GM23338 (cell line): ENCODE results near the gene LRRC3B. TPM values are rescaled to one million over a fixed set of nuclear protein-coding genes. Genes with fewer than 3 reads are reported as not detected.

ENCODE experiments used
- ATAC-seq: fragments of 200-7000 bp; cut with Tn5 transposase; 3 replicates; pipeline ENCODE4 v1.9.1; 2020
- DNase-seq: peaks from one replicate; pipeline ENCODE4 v3.0.0-alpha.2; 2015; ENCODE audit warnings: low spot score
- H2AFZ ChIP-seq: fragments of 200-600 bp; sonication (generic); 2 replicates; pipeline ENCODE4 v1.8.0; 2016; ENCODE audit warnings: antibody characterized with exemption, mild to moderate bottlenecking, moderate library complexity
- H3F3A ChIP-seq: fragments of 200-600 bp; sonication (generic); replicated peaks from 2 replicates; pipeline ENCODE4 v1.8.0; 2017; ENCODE audit warnings: antibody characterized with exemption, mixed run types, low read depth
- H3K27ac ChIP-seq: fragments of 200-600 bp; sonication (generic); 2 replicates; pipeline ENCODE4 v1.6.1; 2016; ENCODE audit warnings: low read depth
- H3K27me3 ChIP-seq: fragments of 200-600 bp; sonication (generic); 2 replicates; pipeline ENCODE4 v1.8.0; 2016; ENCODE audit warnings: mild to moderate bottlenecking, mixed run types, moderate library complexity; ENCODE audit not compliant: insufficient read depth
- H3K36me3 ChIP-seq: fragments of 200-600 bp; sonication (generic); 2 replicates; pipeline ENCODE4 v1.8.0; 2016; ENCODE audit warnings: mild to moderate bottlenecking; ENCODE audit not compliant: insufficient read depth
- H3K4me1 ChIP-seq: fragments of 200-600 bp; sonication (generic); 2 replicates; pipeline ENCODE4 v1.8.0; 2016; ENCODE audit warnings: mild to moderate bottlenecking, moderate library complexity; ENCODE audit not compliant: insufficient read depth
- H3K4me2 ChIP-seq: fragments of 200-600 bp; sonication (generic); 2 replicates; pipeline ENCODE4 v1.7.1; 2017; ENCODE audit warnings: mixed run types
- H3K4me3 ChIP-seq: fragments of 200-600 bp; sonication (generic); 2 replicates; pipeline ENCODE4 v1.6.1; 2016; ENCODE audit warnings: mixed run types
- H3K79me2 ChIP-seq: fragments of 200-600 bp; sonication (generic); replicated peaks from 2 replicates; pipeline ENCODE4 v1.8.0; 2017; ENCODE audit warnings: mild to moderate bottlenecking; ENCODE audit not compliant: insufficient read depth
- H3K9me2 ChIP-seq: fragments of 200-600 bp; sonication (generic); 2 replicates; pipeline ENCODE4 v1.8.0; 2017; ENCODE audit not compliant: insufficient read depth
- H4K20me1 ChIP-seq: fragments of 200-600 bp; sonication (generic); replicated peaks from 2 replicates; pipeline ENCODE4 v1.8.0; 2017; ENCODE audit warnings: mild to moderate bottlenecking; ENCODE audit not compliant: insufficient read depth
- H3K27ac Mint-ChIP-seq: 2 replicates; pipeline ENCODE4 v1.8.0; 2020; ENCODE audit warnings: inconsistent platforms, mild to moderate bottlenecking, moderate library complexity, mixed read lengths
- H3K27me3 Mint-ChIP-seq: 3 replicates; pipeline ENCODE4 v1.8.0; 2022; ENCODE audit warnings: low read depth, mild to moderate bottlenecking, moderate library complexity, mixed read lengths, inconsistent platforms; ENCODE audit not compliant: insufficient read depth, poor library complexity
- H3K36me3 Mint-ChIP-seq: 3 replicates; pipeline ENCODE4 v1.8.0; 2021; ENCODE audit warnings: low read depth, mild to moderate bottlenecking, inconsistent platforms, moderate library complexity, mixed read lengths
- H3K4me1 Mint-ChIP-seq: 3 replicates; pipeline ENCODE4 v1.8.0; 2020; ENCODE audit warnings: mild to moderate bottlenecking, inconsistent platforms, mixed read lengths
- H3K4me3 Mint-ChIP-seq: 3 replicates; pipeline ENCODE4 v1.8.0; 2021; ENCODE audit warnings: moderate library complexity, mild to moderate bottlenecking, inconsistent platforms, mixed read lengths
- H3K9me3 Mint-ChIP-seq: 3 replicates; pipeline ENCODE4 v1.8.0; 2020; ENCODE audit warnings: moderate library complexity, mild to moderate bottlenecking, inconsistent platforms, mixed read lengths
- CREB1 ChIP-seq: fragments of 250-450 bp; sonication (Bioruptor Pico); IDR thresholded peaks from 2 replicates; pipeline ENCODE4 v1.5.0; 2020; ENCODE audit warnings: low read depth, mild to moderate bottlenecking, moderate library complexity
- CTCF ChIP-seq, 2 experiments: fragments of 200-600 bp in 1 of 2; sonication (generic) in 1 of 2; conservative IDR thresholded peaks; 2 replicates each; pipeline versions ENCODE4 v1.5.1 to v1.6.1; 2016 to 2017; ENCODE audit warnings: antibody characterized with exemption in 2 of 2, low read depth in 2 of 2, mild to moderate bottlenecking in 2 of 2, moderate library complexity in 1 of 2
- ETS1 ChIP-seq: IDR thresholded peaks from 2 replicates; pipeline ENCODE4 v1.6.1; 2016; ENCODE audit warnings: antibody characterized with exemption
- EZH2 ChIP-seq: fragments of 200-600 bp; sonication (generic); IDR thresholded peaks from one replicate; pipeline ENCODE4 v1.8.0; 2017; ENCODE audit warnings: antibody characterized with exemption, mild to moderate bottlenecking, low read depth; ENCODE audit not compliant: unreplicated experiment
- EZH2phosphoT487 ChIP-seq: fragments of 200-600 bp; sonication (generic); IDR thresholded peaks from one replicate; pipeline ENCODE4 v1.8.1; 2018; ENCODE audit warnings: antibody characterized with exemption; ENCODE audit not compliant: unreplicated experiment
- JUNB ChIP-seq: IDR thresholded peaks from one replicate; pipeline ENCODE4 v1.6.1; 2016; ENCODE audit warnings: antibody characterized with exemption; ENCODE audit not compliant: unreplicated experiment
- NANOG ChIP-seq: IDR thresholded peaks from 2 replicates; pipeline ENCODE4 v1.6.1; 2016; ENCODE audit warnings: antibody characterized with exemption, borderline replicate concordance
- POLR2AphosphoS5 ChIP-seq: IDR thresholded peaks from 2 replicates; pipeline ENCODE4 v1.6.1; 2016; ENCODE audit warnings: antibody characterized with exemption, low read depth
- REST ChIP-seq: IDR thresholded peaks from one replicate; pipeline ENCODE4 v1.6.1; 2018; ENCODE audit warnings: antibody characterized with exemption; ENCODE audit not compliant: unreplicated experiment
- STAT1 ChIP-seq: IDR thresholded peaks from one replicate; pipeline ENCODE4 v1.6.1; 2016; ENCODE audit warnings: antibody characterized with exemption; ENCODE audit not compliant: unreplicated experiment
- ZNF331 ChIP-seq: fragments of 250-450 bp; sonication (Bioruptor Pico); IDR thresholded peaks from 2 replicates; pipeline ENCODE4 v1.5.0; 2020; ENCODE audit warnings: low read depth, mild to moderate bottlenecking, moderate library complexity
- polyA plus RNA-seq: library from polyadenylated mRNA; unstranded; fragments of >200 nt; fragmentation: Nextera tagmentation; extraction: Ambion mirVana; gene quantifications from 2 replicates; pipeline ENCODE4 v1.2.1, GENCODE V29; 2016
- total RNA-seq: library from RNA; depleted of rRNA; stranded (reverse); fragments of >200 nt; shearing (Covaris generic); gene quantifications from 2 replicates; pipeline ENCODE4 v1.2.3, GENCODE V29; 2014

LRRC3B gene
- total and polyA plus RNA-seq, 2 experiments from 2014 or later, result 7.1 to 13.2 TPM

GRCh38 chr3:26653811-26654425, 31.3 kb downstream of the LRRC3B start (continued):
- no peak for TF ChIP-seq EZH2phosphoT487
- no peak for TF ChIP-seq NANOG
- no peak for TF ChIP-seq REST
- no peak for TF ChIP-seq ZNF331 (CRISPR knock-in tag)
- no peak for TF ChIP-seq CREB1
- no peak for TF ChIP-seq ETS1

- DNase-seq, result no peak
- H3K27me3 ChIP-seq, result no peaks in the 10 kb centered on the region
- no peaks in the 10 kb centered on the region for H3K36me3 ChIP-seq
- no peak overlapping the region for H3K4me3 ChIP-seq
- H3K4me1 ChIP-seq, result peaks cover 42% of the 10 kb centered on the region
- H3F3A ChIP-seq, result no peaks in the 10 kb centered on the region
- H3K36me3 Mint-ChIP-seq, result no peaks in the 10 kb centered on the region
- H3K9me3 Mint-ChIP-seq, result no peaks in the 10 kb centered on the region
- no peaks in the 10 kb centered on the region for H4K20me1 ChIP-seq
- no peak overlapping the region for H3K4me2 ChIP-seq
- no peaks in the 10 kb centered on the region for H3K27me3 Mint-ChIP-seq
- H3K4me1 Mint-ChIP-seq, result peaks cover 27% of the 10 kb centered on the region
- peak overlapping the region; percentile 46; the same call in 1 of the 2 replicates for H3K27ac Mint-ChIP-seq
- no peaks in the 10 kb centered on the region for H3K79me2 ChIP-seq
- no peak overlapping the region for H2AFZ ChIP-seq
- no peak overlapping the region for H3K4me3 Mint-ChIP-seq
- H3K9me2 ChIP-seq, result no peaks in the 10 kb centered on the region
- ATAC-seq, result no peak
- H3K27ac ChIP-seq, result no peak overlapping the region
- TF ChIP-seq CREB1, result no peak
- no peak for TF ChIP-seq EZH2phosphoT487
- no peak for TF ChIP-seq REST
- no peak for TF ChIP-seq NANOG
- TF ChIP-seq ETS1, result no peak
- no peak for TF ChIP-seq CTCF (conservative IDR thresholded peaks at IDR 0.05; ENCODE audit: low read depth in 2 of 2)
- no peak for TF ChIP-seq EZH2
- no peak for TF ChIP-seq POLR2AphosphoS5
- TF ChIP-seq JUNB, result no peak
- no peak for TF ChIP-seq ZNF331 (CRISPR knock-in tag)
- no peak for TF ChIP-seq STAT1
These were observed 32.7 kb downstream of the LRRC3B start for GRCh38 chr3:26655231-26655630.
